HFFc6 (cell line): ENCODE measurements around the gene CADPS2. TPM values are rescaled to one million over a fixed set of nuclear protein-coding genes. Genes with fewer than 3 reads are reported as not detected.

ENCODE experiments used
- DNase-seq: peaks from one replicate; pipeline ENCODE4 v3.0.0-alpha.2; 2018
- H3K27ac Mint-ChIP-seq: 2 replicates; pipeline ENCODE4 v1.8.0; 2020; ENCODE audit warnings: mild to moderate bottlenecking, mixed read lengths
- H3K27me3 Mint-ChIP-seq: 2 replicates; pipeline ENCODE4 v1.8.0; 2021; ENCODE audit warnings: mild to moderate bottlenecking, moderate library complexity, mixed read lengths; ENCODE audit not compliant: insufficient read depth
- H3K36me3 Mint-ChIP-seq: 2 replicates; pipeline ENCODE4 v1.8.0; 2021; ENCODE audit warnings: low read depth, mixed read lengths
- H3K4me1 Mint-ChIP-seq: 2 replicates; pipeline ENCODE4 v1.8.0; 2020; ENCODE audit warnings: low read depth, mixed read lengths
- H3K4me3 Mint-ChIP-seq: 2 replicates; pipeline ENCODE4 v1.8.0; 2020; ENCODE audit warnings: mild to moderate bottlenecking, moderate library complexity, mixed read lengths
- H3K9me3 Mint-ChIP-seq: 2 replicates; pipeline ENCODE4 v1.8.0; 2020; ENCODE audit warnings: mild to moderate bottlenecking, mixed read lengths
- CTCF ChIP-seq: fragments of 200-600 bp; sonication (generic); IDR thresholded peaks from 2 replicates; pipeline ENCODE4 v1.5.0; 2021; ENCODE audit warnings: antibody characterized with exemption, mild to moderate bottlenecking
- total RNA-seq, 6 experiments: library from RNA; stranded (reverse); fragmentation: NEBNext Ultra II Directional; extraction: Animal tissue kit (Norgen Biotek cat#: 25700); gene quantifications; 2 replicates in 1 of 6; 3 replicates in 5 of 6; pipeline ENCODE4 v1.2.3, GENCODE V29; 2021

The CADPS2 gene
- total RNA-seq, 6 experiments from 2014 or later, result not detected

GRCh38 chr7:122727759-122728158 lies 158.5 kb downstream of the CADPS2 start:
- DNase-seq, result no peak
- Mint-ChIP-seq H3K27me3 (no peaks in the 10 kb centered on the region), H3K4me3 (no peak overlapping the region), H3K36me3 (no peaks in the 10 kb centered on the region), H3K9me3 (peaks cover 11% of the 10 kb centered on the region), H3K4me1 (no peaks in the 10 kb centered on the region), H3K27ac (no peak overlapping the region)
- no peak for TF ChIP-seq CTCF

DNA sequence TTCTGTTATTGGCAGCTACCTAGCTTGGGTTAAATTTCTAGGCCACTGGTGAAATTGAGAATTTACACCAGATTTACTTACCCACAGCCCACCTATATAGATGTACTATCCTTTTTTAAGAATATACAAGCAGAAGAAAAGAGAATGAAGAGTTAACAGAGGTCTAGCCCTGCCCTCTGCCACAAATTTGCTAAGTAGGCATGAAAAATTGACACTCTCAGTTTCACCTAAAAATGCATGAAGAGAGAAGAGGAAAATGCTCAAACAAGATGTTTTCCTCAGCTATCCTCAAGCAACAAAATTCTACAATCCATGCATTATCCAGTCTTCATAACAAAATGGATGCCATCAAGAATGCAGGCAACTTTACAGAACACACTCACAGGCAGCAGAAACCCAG lies 158.9 kb downstream of the CADPS2 start:
- H3K4me3 Mint-ChIP-seq, result no peak overlapping the region
- H3K9me3 Mint-ChIP-seq, result peaks cover 11% of the 10 kb centered on the region
- no peaks in the 10 kb centered on the region for H3K36me3 Mint-ChIP-seq
- H3K27ac Mint-ChIP-seq, result no peak overlapping the region
- TF ChIP-seq CTCF, result no peak
- no peak for DNase-seq
- no peaks in the 10 kb centered on the region for H3K4me1 Mint-ChIP-seq
- no peaks in the 10 kb centered on the region for H3K27me3 Mint-ChIP-seq

DNA sequence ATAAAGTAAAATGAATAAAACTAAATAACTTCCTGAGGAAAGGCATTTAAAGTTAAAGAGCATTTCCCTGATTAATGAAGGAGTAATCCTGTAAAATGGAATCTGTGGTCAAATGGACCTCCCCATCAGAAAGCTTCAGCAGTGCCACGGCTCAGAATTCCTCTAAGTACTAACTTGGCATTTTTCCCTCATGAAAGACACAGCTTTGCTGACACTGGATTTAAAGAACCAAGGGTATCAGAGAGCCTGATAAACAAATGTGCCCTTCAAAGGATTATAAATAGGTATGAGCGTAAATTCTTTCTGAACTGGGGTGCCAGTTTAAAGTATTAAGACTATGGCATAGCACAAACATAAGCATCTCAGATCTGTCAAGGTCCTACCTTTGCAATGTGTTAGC lies 159.4 kb downstream of the CADPS2 start:
- TF ChIP-seq CTCF, result no peak
- no peak overlapping the region for H3K4me3 Mint-ChIP-seq
- no peak overlapping the region for H3K27ac Mint-ChIP-seq
- DNase-seq, result no peak
- no peaks in the 10 kb centered on the region for H3K4me1 Mint-ChIP-seq
- H3K36me3 Mint-ChIP-seq, result no peaks in the 10 kb centered on the region
- no peaks in the 10 kb centered on the region for H3K27me3 Mint-ChIP-seq
- H3K9me3 Mint-ChIP-seq, result peaks cover 11% of the 10 kb centered on the region

- DNase-seq, result no peak
- no peak overlapping the region for H3K4me3 Mint-ChIP-seq
- no peak overlapping the region for H3K27ac Mint-ChIP-seq
- no peaks in the 10 kb centered on the region for H3K27me3 Mint-ChIP-seq
- no peak for TF ChIP-seq CTCF
- no peaks in the 10 kb centered on the region for H3K4me1 Mint-ChIP-seq
- H3K9me3 Mint-ChIP-seq, result peaks cover 12% of the 10 kb centered on the region
- H3K36me3 Mint-ChIP-seq, result no peaks in the 10 kb centered on the region
Observed at GRCh38 chr7:122724366-122724765, 161.9 kb downstream of the CADPS2 start.

GRCh38 chr7:122719010-122719578 lies 167.2 kb downstream of the CADPS2 start:
- TF ChIP-seq CTCF, result no peak
- Mint-ChIP-seq H3K4me3 (no peak overlapping the region), H3K4me1 (no peaks in the 10 kb centered on the region), H3K27ac (no peak overlapping the region), H3K27me3 (no peaks in the 10 kb centered on the region), H3K9me3 (peaks cover 18% of the 10 kb centered on the region), H3K36me3 (no peaks in the 10 kb centered on the region)
- DNase-seq, result no peak
